NCI-H1092 (cell line): Measurements from ENCODE around the gene TMEM209.

Experiments used
- DNase-seq: peaks from one replicate; lab custom pipeline; 2025; lab: John Stamatoyannopoulos, UW

The TMEM209 gene

GRCh38 chr7:130143986-130144311 is 61.3 kb downstream of the TMEM209 start:
- no peak for DNase-seq

- DNase-seq = no peak
Measured at GRCh38 chr7:130143334-130143732, 61.9 kb downstream of the TMEM209 start.

- DNase-seq = no peak
Measured at GRCh38 chr7:130142654-130143333, 62.4 kb downstream of the TMEM209 start.

GRCh38 chr7:130141884-130142653 is 63.1 kb downstream of the TMEM209 start:
- no peak for DNase-seq

GRCh38 chr7:130141161-130141883 is 63.9 kb downstream of the TMEM209 start:
- no peak for DNase-seq

- no peak for DNase-seq
Measured at GRCh38 chr7:130140551-130141160, 64.5 kb downstream of the TMEM209 start.

- no peak for DNase-seq
Measured at GRCh38 chr7:130139193-130139960, 65.8 kb downstream of the TMEM209 start.

- no peak for DNase-seq
Measured at GRCh38 chr7:130137207-130137606, 68.0 kb downstream of the TMEM209 start.

- DNase-seq = no peak
Measured at GRCh38 chr7:130136579-130137167, 68.5 kb downstream of the TMEM209 start.

- DNase-seq = no peak
Measured at GRCh38 chr7:130135208-130136205, 69.7 kb downstream of the TMEM209 start.

GRCh38 chr7:130134726-130135125 is 70.5 kb downstream of the TMEM209 start:
- no peak for DNase-seq

- DNase-seq = no peak
Measured at GRCh38 chr7:130134106-130134636, 71.0 kb downstream of the TMEM209 start.

- DNase-seq = no peak
Measured at GRCh38 chr7:130133029-130133782, 72.0 kb downstream of the TMEM209 start.

GRCh38 chr7:130131964-130132875 is 73.0 kb downstream of the TMEM209 start:
- no peak for DNase-seq

GRCh38 chr7:130131191-130131834 is 73.9 kb downstream of the TMEM209 start:
- no peak for DNase-seq

- DNase-seq = no peak
Measured at GRCh38 chr7:130129011-130129411, 76.2 kb downstream of the TMEM209 start.

GRCh38 chr7:130127821-130128317 is 77.3 kb downstream of the TMEM209 start:
- DNase-seq = no peak
